ENCODE results near the gene MTR. TPM values are rescaled to one million over a fixed set of nuclear protein-coding genes. Genes with fewer than 3 reads are reported as not detected.

The MTR gene
- total and polyA plus RNA-seq, 11 donors: 11.8 to 84.2 (median 47.4) TPM

DNA sequence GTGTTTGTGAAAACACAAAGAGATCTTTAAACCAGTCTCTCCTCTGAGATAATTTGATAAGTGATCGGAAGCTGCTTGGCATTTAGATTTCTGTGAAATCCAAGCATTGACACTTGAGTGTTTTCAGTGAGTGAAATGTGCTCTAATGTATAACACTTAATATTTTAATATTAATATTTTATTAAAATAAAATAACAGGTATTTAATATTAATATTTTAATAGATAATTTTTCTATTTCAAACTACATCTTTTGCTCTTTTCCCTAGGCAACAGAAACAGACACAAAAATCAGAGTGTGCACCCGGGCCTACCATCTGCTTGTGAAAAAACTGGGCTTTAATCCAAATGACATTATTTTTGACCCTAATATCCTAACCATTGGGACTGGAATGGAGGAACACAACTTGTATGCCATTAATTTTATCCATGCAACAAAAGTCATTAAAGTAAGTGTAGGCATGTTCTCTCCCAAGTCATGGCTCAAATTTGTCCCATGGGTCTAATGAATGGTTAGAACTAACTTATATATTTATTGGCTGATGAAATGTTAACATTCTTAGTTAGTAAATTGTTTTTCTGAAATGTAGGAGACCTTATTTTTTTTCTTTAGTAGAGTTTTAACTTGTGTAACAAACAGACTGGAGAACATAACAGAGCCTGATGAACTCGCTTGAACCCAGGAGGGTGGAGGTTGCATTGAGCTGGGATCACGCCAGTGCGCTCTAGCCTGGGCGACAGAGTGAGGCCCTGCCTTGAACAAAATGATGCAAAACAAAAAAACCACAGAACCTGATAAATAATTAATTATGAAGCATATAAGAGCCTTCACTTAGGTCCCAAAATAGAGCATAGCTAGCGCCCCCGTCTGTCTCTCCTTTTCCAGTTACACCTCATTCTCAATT is 55.2 kb downstream of the MTR start:
- ATAC-seq (no peak), DNase-seq (no peak)
- Histone ChIP-seq H3K4me1 (peaks cover 0 to 28% (median 3%) of the 10 kb centered on the region in 12 donors), H3K36me3 (peaks cover 0 to 76% (median 57%) of the 10 kb centered on the region in 9 donors), H3K9me3 (no peaks in the 10 kb centered on the region), H3K27ac (no peak overlapping the region), H3K4me3 (no peak overlapping the region), H3K27me3 (no peaks in the 10 kb centered on the region)
- intact Hi-C loops (cut with DNase I): no loop called here
- TF ChIP-seq POLR2A (IDR thresholded peaks at IDR 0.05): no peak
- TF ChIP-seq, protein P1, sequence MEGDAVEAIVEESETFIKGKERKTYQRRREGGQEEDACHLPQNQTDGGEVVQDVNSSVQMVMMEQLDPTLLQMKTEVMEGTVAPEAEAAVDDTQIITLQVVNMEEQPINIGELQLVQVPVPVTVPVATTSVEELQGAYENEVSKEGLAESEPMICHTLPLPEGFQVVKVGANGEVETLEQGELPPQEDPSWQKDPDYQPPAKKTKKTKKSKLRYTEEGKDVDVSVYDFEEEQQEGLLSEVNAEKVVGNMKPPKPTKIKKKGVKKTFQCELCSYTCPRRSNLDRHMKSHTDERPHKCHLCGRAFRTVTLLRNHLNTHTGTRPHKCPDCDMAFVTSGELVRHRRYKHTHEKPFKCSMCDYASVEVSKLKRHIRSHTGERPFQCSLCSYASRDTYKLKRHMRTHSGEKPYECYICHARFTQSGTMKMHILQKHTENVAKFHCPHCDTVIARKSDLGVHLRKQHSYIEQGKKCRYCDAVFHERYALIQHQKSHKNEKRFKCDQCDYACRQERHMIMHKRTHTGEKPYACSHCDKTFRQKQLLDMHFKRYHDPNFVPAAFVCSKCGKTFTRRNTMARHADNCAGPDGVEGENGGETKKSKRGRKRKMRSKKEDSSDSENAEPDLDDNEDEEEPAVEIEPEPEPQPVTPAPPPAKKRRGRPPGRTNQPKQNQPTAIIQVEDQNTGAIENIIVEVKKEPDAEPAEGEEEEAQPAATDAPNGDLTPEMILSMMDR (IDR thresholded peaks at IDR 0.05): no peak
- 87 to 93% (median 90%) methylated on average over 8 of the region's 8 CpGs for WGBS, 4 donors

DNA sequence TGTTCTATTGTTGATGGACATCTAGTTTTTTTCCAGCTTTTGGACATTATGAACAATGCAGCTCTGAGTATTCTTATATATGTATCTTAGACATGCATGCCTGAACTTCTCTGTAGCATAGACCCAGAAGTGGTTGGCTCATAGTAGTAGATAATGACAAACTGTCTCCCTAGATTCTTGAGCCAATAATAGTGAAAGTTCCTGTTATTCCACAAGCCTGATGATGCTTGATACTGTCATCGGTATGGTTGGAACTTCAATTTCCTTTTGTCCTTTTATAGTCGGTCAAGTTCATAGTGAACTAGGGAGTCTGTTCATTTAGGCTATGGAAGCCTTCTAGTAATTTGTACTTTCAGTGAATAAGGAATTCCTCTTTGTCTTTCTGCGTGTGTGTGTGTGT is 56.8 kb downstream of the MTR start:
- ATAC-seq (no peak), DNase-seq (no peak)
- Histone ChIP-seq H3K27ac (no peak overlapping the region), H3K9me3 (no peaks in the 10 kb centered on the region), H3K36me3 (peaks cover 0 to 90% (median 72%) of the 10 kb centered on the region in 9 donors), H3K27me3 (no peaks in the 10 kb centered on the region), H3K4me1 (peaks cover 0 to 16% (median 0%) of the 10 kb centered on the region in 12 donors), H3K4me3 (no peak overlapping the region)
- TF ChIP-seq, protein P1 (IDR thresholded peaks at IDR 0.05): no peak
- TF ChIP-seq POLR2A (IDR thresholded peaks at IDR 0.05): no peak
- intact Hi-C loops (cut with DNase I): no loop called here
- WGBS, 4 donors: 77 to 90% (median 89%) methylated on average over 3 of the region's 3 CpGs

DNA sequence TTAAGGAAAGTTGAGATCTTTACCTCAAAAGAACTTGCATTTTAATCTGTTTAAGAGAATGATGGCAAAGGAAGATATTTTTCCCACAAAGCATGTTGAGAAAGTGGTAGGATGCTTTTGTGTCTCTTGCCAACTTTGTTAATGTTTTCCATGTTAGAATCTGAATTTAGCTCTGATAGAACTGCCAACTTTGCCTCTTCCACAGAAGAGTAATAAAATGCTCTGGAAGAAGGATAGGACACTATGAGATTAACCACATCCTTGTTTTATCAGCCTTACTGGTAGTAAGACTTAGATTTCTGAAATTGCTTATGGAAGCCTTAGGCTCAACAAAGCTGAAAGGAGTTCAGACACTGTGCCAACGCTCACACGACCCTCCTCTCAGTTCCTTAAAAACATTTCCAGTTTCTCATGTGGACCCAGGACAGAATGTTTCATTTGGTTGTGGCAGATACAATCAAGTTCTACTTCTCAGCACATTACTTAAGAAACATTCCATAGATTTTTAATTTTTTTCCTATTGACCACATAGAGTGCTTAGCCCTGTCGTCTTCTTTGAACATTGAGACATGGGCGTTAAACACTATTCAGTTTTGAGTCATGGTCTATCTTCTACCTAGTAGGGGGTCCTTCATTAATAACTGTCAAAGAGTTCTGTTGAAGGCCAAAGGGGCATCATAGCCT is 59.0 kb downstream of the MTR start:
- no peak for ATAC-seq
- peaks cover 0 to 97% (median 84%) of the 10 kb centered on the region in 9 donors for H3K36me3 ChIP-seq
- 86 to 93% (median 89%) methylated on average over 4 of the region's 4 CpGs for WGBS, 4 donors

More for the DNA sequence above, 59.0 kb downstream of the MTR start:
- no peaks in the 10 kb centered on the region for H3K27me3 ChIP-seq
- TF ChIP-seq, protein P1 (IDR thresholded peaks at IDR 0.05): no peak
- no peak for TF ChIP-seq POLR2A (IDR thresholded peaks at IDR 0.05)
- DNase-seq: no peak
- peaks cover 0 to 8% (median 0%) of the 10 kb centered on the region in 12 donors for H3K4me1 ChIP-seq
- no peak overlapping the region for H3K27ac ChIP-seq
- H3K4me3 ChIP-seq: no peak overlapping the region
- no peaks in the 10 kb centered on the region for H3K9me3 ChIP-seq
- intact Hi-C loops (cut with DNase I): no loop called here

Measured in heart left ventricle (tissue), 16 donors.